HG02938 (cell line): ENCODE measurements around the gene LHFPL5.

Experiments used
- ATAC-seq: cut with Tn5 transposase; IDR thresholded peaks from one replicate; pipeline ENCODE4 v1.9.1; 2021; ENCODE audit warnings: mild to moderate bottlenecking, moderate library complexity; ENCODE audit not compliant: unreplicated experiment

LHFPL5 gene

GRCh38 chr6:35804996-35805736, at the start of gene LHFPL5:
TSS of gene LHFPL5 (plus strand) at chr6:35805352. CDS start at chr6:35805671, 319 bp downstream.
- no peak for ATAC-seq

GRCh38 chr6:35757456-35758123, 47.6 kb upstream of the LHFPL5 start:
- no peak for ATAC-seq

GRCh38 chr6:35759426-35759825, 45.7 kb upstream of the LHFPL5 start:
- ATAC-seq = no peak

GRCh38 chr6:35765739-35766138, 39.4 kb upstream of the LHFPL5 start:
- no peak for ATAC-seq

- ATAC-seq = no peak
These were observed 35.9 kb upstream of the LHFPL5 start for GRCh38 chr6:35769211-35769610.

GRCh38 chr6:35771343-35771627, 33.9 kb upstream of the LHFPL5 start:
- ATAC-seq = no peak

- ATAC-seq = no peak
These were observed 30.9 kb upstream of the LHFPL5 start for GRCh38 chr6:35774116-35774794.

- no peak for ATAC-seq
These were observed 30.1 kb upstream of the LHFPL5 start for GRCh38 chr6:35775031-35775430.

GRCh38 chr6:35776364-35777215, 28.6 kb upstream of the LHFPL5 start, which contains the start of gene CLPSL2:
TSS of gene CLPSL2 (plus strand) at chr6:35776598. CDS start at chr6:35776619, 21 bp downstream.
- ATAC-seq = no peak

- ATAC-seq = no peak
These were observed 27.6 kb upstream of the LHFPL5 start for GRCh38 chr6:35777356-35778102.

GRCh38 chr6:35778437-35778836, 26.7 kb upstream of the LHFPL5 start:
- no peak for ATAC-seq

GRCh38 chr6:35780719-35781118, 24.4 kb upstream of the LHFPL5 start, which contains the start of gene CLPSL1:
TSS of gene CLPSL1 (plus strand) at chr6:35781019. CDS start at chr6:35781111, 92 bp downstream.
- no peak for ATAC-seq

GRCh38 chr6:35781290-35781689, 23.9 kb upstream of the LHFPL5 start:
- no peak for ATAC-seq

- no peak for ATAC-seq
These were observed 22.7 kb upstream of the LHFPL5 start for GRCh38 chr6:35782424-35782823.

GRCh38 chr6:35784200-35784599, 21.0 kb upstream of the LHFPL5 start:
- ATAC-seq = no peak

- ATAC-seq = no peak
These were observed 18.9 kb upstream of the LHFPL5 start for GRCh38 chr6:35786272-35786671.

- no peak for ATAC-seq
These were observed 18.3 kb upstream of the LHFPL5 start for GRCh38 chr6:35786810-35787209.

GRCh38 chr6:35787266-35788218, 17.6 kb upstream of the LHFPL5 start:
- ATAC-seq = no peak

GRCh38 chr6:35788423-35788982, 16.6 kb upstream of the LHFPL5 start:
- ATAC-seq = no peak
